HTR-8/SVneo (cell line): ENCODE measurements around the gene L1CAM.

Experiments used
- DNase-seq: peaks from one replicate; pipeline ENCODE4 v3.0.0; 2011; ENCODE audit warnings: low spot score, mixed read lengths; ENCODE audit not compliant: insufficient read length
- FAIRE-seq: peaks from 2 replicates; lab custom pipeline; 2011; peaks lifted over from hg19 to GRCh38; lab: Jason Lieb, UNC

The L1CAM gene

DNA sequence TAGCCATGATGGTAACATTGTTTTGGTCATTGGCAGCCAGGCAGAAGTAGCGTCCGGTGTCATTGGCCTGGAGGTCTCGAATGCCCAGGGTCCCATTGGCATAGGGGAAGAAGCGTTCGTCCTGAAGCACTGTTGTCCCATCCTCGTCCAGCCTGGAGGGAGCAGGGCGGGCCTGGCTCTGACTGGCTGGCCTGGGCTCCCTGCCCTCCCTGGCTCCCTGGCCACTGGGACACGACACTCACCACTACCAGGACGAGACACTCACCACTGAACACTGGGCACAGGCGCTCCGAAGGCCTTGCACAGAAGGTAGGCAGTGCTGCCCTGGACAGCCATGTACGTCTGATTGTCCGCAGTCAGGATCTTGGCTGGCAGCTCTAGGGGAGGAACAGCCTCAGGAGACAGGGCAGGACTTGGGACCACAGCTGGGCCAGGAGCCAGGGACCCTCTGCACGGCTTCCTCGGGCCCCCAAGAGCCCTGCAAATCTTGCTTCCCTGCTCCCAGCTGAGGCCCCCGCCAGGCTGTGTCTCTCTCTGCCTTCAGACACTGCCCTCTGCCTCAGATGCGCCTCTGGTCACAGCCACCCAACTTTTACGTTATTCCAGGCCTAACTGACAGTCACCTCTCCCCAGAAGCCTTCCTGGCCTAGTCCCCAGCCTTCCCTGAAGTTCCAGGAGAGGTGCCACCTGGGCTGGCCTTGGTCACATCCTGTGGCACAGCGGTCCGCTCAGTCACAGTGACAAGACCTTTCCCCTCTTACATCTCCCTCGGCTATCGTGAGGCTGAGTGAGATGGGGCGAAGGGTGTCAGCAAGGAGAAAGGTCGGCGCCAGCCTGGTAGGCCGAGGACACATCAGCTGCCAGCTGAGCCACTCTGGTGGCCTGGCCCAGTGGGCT lies 17.1 kb downstream of the L1CAM start:
- DNase-seq (no peak), FAIRE-seq (no peak)

DNA sequence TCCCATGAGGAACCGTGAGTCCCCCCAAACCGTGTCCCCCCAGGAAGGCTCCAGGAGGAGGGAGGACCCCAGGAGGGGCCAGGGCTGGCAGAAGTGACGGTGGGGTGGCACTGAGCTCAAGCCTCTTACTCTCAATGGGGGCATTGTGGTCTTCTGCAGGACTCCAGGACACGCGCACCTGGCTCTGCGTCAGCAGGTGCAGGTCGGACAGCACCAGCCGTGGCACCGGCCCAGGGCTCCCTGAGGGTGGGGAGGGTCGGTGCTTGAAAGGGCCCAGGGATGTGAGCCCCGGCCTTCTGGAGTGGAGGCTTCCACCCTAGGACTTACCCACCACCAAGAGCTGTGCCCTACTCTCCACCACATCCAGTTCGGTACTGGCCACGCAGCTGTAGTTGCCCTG lies 18.3 kb downstream of the L1CAM start:
- DNase-seq (no peak), FAIRE-seq (no peak)

DNA sequence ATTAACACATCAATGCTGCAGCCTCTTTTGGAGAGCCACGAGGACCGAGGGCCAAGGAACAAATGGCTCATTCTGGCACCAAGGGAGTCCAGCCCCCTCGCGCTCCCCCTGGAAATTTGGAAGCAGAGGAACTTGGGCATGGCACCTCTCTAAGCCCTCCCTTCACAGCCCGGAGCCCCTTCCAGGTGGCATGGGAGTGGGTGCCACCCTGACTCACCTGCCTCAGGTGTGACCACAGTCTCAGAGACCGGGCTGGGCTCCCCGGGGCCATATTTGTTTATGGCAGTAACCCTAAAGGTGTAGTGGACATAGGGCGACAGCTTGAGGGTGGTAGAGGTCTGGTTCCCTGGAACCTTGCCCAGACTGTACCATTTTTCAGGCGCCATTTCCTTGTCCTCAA lies 18.8 kb downstream of the L1CAM start:
- DNase-seq: no peak

DNA sequence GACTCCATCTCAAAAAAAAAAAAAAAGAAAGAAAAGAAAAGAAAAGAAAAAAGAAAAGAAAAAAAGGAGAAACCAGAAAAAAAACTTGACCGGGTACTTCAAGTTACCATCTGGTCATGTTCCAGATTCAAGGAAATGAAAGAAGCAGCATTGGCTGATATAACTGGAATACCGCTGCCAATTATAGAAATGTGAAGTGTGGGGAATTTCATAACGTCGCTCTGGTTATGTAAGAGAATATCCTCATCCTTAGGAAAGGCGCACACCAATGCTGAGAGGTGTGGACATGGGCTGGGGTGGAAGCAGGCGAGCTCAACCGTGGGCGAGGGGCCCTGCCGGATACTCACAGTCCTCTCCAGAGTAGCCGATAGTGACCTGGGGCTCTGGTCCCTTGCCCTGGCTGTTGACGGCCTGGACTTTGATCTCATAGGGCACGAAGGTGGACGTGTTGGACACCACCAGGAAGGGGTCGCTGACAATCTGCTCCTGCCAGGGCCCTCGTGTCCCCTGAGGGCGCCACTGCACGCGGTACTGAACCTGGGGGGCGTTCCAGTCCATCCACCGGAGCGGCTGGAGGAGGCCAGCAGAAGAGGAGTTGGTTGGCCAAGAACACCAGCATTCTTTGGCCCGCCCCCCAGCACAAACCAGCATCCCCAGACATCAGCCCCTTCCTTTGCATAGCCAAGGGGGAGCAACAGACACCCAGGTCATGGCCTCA lies 19.5 kb downstream of the L1CAM start:
- FAIRE-seq (no peak), DNase-seq (no peak)

More for the DNA sequence above, 18.8 kb downstream of the L1CAM start:
- no peak for FAIRE-seq

DNA sequence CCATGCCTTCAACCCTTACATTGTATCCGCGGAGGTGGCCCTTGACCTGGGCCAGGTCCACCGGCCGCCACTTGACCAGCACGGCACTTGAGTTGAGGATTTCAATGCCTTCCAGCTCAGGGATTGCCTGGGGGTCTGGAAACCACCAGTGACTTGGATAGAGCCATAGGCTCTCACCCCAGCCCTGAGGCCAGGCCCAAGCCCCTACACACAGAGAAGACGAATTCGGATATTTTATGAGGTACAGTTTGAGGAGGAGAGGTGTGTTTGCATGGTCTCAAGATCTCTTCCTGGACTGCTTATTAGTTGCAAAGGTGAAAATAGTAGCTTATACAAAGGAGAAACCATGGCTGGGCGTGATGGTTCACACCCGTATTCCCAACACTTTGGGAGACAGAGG lies 20.3 kb downstream of the L1CAM start:
- FAIRE-seq: no peak
- DNase-seq: no peak

DNA sequence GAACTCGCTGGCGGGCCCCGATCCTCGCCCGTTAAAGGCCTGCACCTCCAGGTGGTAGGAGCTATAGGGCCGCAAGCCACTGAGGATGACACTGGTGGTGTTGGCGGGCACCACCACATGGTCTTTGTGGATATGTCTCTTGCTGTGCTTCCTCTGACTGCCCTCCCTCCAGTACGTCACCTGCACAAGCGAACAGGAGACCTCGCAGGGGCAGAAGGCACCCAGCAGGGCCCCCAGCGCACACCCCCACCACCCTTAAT lies 20.7 kb downstream of the L1CAM start:
- DNase-seq (no peak), FAIRE-seq (no peak)

DNA sequence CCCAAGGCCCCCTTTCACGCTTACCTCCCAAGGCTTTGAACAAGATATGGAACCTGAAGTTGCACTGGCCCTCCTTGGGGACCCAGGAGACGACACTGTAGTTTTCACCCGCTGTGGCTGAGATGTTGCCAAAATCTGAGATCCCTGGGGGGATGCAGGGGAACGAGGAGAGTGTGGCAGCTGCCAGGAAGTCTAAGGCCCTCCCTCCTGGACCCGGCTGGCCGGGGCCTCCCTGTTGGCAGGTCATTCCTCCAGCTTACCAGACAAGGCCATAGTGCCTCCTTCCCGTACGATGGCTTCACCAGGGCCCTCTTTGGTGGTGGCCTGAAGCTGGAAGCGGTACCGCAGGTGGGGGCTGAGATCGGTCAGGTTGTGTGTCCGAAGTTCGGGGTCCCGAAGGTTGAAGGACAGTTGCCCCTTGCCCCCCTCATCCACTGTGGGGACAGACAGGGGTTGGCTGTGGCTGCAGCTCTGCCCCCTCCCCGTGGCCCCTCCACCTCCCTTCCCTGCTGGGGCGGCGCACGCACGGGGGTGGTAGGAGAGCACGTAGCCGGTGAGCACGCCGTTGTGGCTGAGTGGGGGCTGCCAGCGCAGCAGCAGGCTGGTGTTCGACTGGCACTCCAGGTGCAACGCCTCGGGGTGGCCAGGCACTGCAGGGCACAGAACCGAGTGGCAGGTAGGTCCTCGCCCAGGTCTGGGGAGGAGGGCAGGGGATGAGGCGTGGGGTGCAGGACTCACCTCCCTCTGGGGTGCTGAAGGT lies 21.2 kb downstream of the L1CAM start:
- DNase-seq (no peak), FAIRE-seq (no peak)

DNA sequence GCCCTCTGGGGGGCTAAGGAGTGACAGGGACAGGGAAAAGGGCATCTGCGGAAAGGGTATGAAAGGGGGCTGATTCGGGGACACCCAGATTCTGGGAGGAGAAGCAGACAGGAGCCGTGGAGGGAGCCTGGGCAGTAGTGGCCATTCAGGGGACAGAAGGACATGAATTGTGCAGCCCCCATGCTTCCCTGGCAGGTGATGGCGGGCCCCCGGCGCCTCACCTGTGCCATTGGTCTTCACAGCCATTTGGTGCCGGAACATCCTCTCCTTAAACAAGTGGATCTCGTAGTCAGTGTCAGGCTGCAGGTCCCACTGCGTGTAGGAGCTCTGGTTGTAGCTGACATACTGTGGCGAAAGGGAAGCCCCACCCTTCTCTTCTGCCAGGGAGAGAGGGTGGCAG lies 21.9 kb downstream of the L1CAM start:
- no peak for DNase-seq
- no peak for FAIRE-seq

DNA sequence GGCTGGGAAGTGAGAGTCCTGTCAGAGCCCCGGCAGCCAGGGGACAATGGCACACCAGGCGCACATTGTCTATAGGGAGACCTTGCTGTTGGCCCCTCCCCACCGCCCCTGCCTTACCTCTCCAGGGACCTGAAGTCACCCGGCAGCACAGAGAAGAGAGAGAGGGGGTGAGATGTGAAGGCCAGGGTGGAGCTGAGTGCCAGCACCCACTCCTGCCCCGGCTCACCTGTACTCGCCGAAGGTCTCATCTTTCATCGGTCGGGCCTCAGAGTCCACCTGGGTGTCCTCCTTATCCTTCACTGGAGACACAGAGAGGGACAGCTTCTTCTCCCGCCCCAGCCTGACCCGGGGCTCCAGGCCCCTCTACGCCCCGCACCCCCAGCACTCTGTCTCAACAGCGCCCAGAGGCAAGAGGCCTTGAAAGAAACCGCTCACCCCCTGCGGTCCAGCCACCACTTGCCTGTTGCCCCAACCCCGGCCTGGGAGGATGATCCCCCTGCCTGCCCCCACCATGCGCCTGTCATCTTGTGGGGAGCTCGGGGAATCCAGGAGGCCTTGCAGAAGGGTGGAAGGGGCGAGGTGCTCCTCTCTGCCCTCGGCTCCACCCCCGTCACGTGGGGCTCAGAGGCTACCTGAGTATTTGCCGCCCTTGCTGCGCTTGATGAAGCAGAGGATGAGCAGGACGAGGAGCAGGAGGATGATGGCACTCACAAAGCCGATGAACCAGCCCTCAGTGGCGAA lies 22.6 kb downstream of the L1CAM start:
- FAIRE-seq (no peak), DNase-seq (no peak)

DNA sequence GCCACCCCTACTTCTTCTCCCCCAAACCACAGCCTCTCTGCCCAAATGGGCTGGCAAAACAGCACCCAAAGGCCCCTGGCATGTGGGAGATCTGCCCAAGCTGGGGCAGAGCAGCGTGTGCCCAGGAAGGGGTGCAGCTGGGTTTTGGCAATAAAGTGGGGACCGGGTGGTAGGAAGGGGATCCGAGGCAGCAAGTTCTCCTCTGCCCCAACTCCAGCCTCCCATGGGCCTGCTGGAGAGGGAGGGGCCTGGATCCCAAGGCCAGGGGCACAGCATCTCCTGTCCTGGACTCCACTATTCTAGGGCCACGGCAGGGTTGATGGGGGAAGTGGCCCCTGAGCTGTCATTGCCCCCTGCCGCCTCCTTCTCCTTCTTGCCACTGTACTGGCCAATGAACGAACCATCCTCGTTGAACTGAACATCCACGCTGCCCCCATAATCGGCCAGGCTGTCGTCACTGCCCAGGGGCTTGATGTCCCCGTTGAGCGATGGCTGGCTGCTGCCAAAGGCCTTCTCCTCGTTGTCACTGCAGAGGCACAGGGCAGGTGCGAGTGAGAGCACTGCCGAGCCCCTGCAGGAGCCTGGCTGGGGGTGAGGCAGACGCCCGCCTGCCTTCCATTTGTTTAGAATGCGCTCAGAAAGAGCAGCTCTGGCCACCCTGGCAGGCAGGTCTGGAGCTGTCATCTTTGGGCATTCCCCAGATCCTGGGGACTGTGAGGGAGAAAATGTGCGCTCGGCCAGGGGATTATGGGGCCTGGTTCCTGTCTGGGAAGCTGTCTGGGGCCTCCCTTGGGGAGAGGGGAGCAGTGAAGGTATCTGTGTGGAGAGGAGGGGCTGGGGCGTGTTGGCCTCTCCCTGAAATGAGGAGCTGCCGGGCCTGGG lies 23.4 kb downstream of the L1CAM start:
- FAIRE-seq (no peak), DNase-seq (no peak)

DNA sequence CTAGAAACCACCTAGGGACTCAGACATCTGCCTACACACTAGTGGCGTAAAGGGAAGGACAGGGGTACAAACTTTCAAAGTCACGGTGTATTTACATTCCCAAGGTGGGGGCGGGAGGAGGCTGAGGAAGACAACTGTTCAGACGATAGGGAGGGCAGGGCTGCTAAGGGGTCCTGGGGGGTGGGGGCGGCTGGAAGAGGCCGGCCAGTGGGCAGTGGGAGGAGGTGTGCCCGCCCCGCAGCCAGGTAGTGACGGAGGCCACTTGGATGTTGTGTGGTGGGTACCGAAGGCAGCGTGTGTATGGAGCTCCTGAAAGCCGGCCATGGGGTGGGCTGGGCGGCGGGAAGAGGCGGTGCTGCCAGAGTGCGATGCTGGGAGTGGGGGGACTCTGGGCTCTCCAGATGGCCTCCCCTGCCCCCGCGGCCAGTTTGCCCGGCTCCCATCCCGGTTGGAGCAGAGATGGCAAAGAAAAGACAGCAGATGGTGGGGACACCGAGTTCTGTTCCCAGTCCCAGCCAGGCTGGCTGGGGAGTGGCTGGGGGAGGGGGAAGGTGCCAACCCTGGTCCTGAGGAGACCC lies 24.2 kb downstream of the L1CAM start:
- FAIRE-seq: no peak
- no peak for DNase-seq

DNA sequence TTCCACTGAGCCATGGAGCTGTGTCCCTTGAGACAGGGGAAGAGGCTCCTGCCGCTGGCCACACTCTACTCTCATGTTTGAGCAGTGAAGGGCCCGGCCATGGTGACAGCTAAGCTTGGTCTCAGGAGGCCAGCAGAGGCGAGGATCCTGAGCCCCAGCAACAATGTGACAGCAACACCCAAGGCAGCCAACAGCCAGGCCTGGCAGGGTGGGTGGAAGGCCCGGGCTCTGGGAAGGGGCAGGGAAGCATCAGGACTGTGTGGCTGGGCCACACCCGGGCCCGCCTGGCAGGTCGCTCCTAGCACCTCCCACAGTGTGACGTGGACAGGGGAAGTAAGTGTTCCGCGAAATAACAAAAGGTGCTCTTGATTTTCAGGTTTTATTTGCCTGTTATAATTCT lies 24.8 kb downstream of the L1CAM start:
- DNase-seq (no peak), FAIRE-seq (no peak)

DNA sequence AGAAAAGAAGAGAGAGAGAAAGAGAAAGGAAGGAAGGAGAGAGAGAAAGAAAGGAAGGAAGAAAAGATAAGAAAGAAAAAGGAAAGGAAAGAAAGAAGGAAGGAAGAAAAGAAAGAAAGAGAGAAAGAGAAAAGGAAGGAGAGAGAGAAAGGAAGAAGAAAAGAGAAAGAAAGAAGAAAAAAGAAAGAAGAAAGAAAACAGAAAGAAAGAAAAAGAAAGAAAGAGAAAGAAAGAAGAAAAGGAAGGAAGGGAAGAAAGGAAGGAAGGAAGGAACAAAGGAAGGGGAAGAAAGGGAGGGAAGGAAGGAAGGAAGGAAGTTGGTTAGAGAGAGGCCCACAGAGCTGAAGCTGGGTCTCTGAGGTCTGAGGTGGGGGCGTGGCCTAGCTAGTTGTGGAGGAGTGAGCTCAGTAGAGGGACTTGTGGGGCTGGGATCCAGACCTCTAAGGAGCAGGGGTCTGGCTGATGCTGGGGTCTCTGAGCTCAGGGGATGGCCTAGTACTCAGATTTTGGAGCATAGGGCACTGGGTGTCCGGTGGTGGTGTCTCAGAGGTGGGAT lies 28.5 kb downstream of the L1CAM start:
- DNase-seq: no peak
- FAIRE-seq: no peak

DNA sequence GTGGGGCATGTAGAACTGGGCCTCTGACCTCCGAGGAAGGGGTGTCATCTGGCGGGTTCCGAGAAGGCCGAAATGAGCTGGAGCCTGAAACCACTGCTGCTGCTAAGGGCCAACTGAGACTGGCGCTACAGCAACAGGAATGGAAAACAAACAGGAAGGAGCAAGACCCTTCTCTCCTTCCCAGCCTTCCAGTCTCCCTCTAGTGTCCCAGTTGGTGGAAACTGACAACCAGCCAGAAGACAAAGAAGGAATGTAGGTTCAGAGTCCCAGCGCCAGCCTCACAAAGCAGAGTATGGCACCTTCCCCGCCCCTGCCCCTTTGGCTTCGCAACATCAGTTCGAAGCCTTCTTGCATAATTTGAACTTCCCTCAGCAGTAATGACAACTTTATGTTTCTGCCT lies 31.3 kb downstream of the L1CAM start:
- DNase-seq (no peak), FAIRE-seq (no peak)

DNA sequence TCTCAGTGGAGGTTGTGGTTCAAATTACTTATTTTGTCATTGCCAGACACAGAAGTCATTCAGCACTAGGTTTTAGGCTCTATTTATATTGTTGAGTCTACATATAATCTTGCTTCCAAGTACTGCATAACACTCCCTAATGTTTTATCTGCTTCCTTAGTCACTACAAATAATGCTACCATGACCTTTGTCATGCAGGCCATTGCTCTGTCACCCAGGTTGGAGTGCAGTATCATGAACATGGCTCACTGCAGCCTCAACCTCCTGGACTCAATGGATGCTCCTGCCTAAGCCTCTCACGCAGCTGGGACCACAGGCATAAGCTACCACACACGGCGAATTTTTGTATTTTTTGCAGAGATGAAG lies 32.1 kb downstream of the L1CAM start:
- FAIRE-seq (no peak), DNase-seq (no peak)

DNA sequence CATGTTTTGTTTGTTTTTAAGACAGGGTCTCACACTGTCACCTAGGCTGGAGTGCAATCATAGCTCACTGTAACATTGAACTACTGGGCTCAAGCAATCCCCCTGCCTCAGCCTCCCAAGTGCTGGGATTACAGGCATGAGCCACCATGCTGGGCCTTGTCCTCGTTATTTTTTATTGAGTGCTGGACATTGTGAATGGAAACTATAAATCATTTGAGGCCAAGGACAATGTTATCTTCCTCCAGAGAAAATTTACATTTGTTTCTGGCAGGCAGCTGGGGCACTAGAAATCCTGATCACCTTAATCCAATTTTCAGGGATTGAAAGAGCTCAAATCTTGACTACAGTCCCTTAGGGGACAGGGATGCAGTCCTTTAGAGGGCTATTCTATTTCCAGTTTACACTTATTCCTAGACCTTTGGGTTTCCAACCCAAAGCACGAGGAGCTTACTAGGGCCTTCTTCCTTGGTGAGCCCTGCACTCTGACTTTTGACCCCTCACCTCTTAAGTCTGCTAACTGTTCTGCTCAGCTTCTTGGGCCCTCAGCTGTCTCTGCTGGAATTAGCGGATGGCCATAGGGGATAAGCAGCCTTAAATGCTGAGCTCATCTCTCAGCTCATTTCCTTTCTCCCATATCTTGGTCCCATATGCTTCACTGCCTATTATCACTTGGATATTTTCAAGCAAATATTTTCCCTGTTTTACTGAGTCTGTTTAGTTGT lies 32.6 kb downstream of the L1CAM start:
- DNase-seq (no peak), FAIRE-seq (no peak)

DNA sequence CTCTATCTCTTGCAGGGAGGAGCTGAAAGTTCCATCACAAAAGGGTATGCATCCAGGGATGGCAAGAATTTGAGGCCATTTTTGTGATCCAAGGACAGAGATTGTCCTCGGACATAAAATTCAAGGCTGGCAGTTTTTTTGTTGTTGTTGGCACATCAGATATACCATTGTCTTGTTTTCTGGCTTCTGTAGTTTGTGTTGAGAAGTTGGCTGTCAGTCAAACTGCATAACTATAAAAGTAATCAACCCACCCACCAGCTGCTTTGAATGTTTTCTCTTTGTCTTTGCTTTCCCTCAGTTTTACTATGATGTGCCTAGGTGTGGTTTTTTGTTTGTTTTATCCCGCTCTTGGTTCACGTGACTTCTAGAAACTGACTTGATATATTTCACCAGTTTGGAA lies 34.0 kb downstream of the L1CAM start:
- no peak for DNase-seq
- no peak for FAIRE-seq

DNA sequence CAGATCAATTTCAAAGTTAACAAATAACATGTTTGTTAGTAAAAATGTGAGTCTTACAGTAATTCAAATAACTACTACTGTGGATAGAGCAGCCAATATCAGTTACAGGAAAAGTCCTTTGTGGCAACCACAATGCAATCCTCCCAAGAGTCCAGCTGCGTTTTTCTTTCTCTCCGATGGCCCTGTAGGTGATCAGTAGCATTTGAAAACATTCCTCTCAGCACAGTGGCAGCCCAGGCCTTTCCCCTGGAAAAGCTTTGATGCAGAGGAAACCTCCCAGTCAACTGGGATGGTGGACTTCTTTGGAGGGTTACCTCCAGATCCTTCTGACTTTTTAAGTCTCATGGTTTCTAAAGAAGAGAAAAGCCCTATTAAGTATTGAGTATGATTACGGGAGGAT lies 37.6 kb downstream of the L1CAM start:
- DNase-seq: no peak
- no peak for FAIRE-seq
